ENCODE results near the gene CDYL2. TPM values are rescaled to one million over a fixed set of nuclear protein-coding genes. Genes with fewer than 3 reads are reported as not detected.

CDYL2 gene
- total RNA-seq, 1 donor from 2014 or later: 26.5 TPM

- no peak for FAIRE-seq
- Mint-ChIP-seq H3K36me3 (ENCODE audit: low read depth, unreplicated experiment) (peaks cover 7% of the 10 kb centered on the region), H3K4me1 (ENCODE audit: low read depth, unreplicated experiment) (peaks cover 7% of the 10 kb centered on the region), H3K27ac (ENCODE audit: unreplicated experiment) (no peak overlapping the region), H3K27me3 (ENCODE audit: low read depth, unreplicated experiment) (no peaks in the 10 kb centered on the region), H3K4me3 (ENCODE audit: unreplicated experiment) (no peak overlapping the region), H3K9me3 (ENCODE audit: unreplicated experiment) (peaks cover 9% of the 10 kb centered on the region)
- Histone ChIP-seq H3K4me2 (ENCODE audit: low read length) (no peak overlapping the region), H3K27me3 (ENCODE audit: insufficient read depth, low read length) (no peaks in the 10 kb centered on the region), H3K9ac (ENCODE audit: low read length) (no peak overlapping the region), H4K20me1 (ENCODE audit: insufficient read depth, low read length) (no peaks in the 10 kb centered on the region), H3K27ac (ENCODE audit: low read depth, low read length) (no peak overlapping the region), H3K9me3 (ENCODE audit: insufficient read depth, low read depth, low read length) (no peaks in the 10 kb centered on the region), H3K4me3 (ENCODE audit: insufficient read depth, low read depth, low read length) (no peak overlapping the region), H3K79me2 (ENCODE audit: insufficient read depth, low read length) (no peaks in the 10 kb centered on the region), H3K4me1 (ENCODE audit: insufficient read depth, low read length) (peaks cover 3% of the 10 kb centered on the region), H2AFZ (ENCODE audit: low read depth, low read length) (no peak overlapping the region), H3K36me3 (ENCODE audit: insufficient read depth, low read length) (no peaks in the 10 kb centered on the region)
- TF ChIP-seq, protein P1, sequence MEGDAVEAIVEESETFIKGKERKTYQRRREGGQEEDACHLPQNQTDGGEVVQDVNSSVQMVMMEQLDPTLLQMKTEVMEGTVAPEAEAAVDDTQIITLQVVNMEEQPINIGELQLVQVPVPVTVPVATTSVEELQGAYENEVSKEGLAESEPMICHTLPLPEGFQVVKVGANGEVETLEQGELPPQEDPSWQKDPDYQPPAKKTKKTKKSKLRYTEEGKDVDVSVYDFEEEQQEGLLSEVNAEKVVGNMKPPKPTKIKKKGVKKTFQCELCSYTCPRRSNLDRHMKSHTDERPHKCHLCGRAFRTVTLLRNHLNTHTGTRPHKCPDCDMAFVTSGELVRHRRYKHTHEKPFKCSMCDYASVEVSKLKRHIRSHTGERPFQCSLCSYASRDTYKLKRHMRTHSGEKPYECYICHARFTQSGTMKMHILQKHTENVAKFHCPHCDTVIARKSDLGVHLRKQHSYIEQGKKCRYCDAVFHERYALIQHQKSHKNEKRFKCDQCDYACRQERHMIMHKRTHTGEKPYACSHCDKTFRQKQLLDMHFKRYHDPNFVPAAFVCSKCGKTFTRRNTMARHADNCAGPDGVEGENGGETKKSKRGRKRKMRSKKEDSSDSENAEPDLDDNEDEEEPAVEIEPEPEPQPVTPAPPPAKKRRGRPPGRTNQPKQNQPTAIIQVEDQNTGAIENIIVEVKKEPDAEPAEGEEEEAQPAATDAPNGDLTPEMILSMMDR (IDR thresholded peaks at IDR 0.05; ENCODE audit: insufficient read depth, low read depth, low read length): no peak
- no peak for TF ChIP-seq EZH2 (IDR thresholded peaks at IDR 0.05; ENCODE audit: insufficient read depth, low read length)
- DNase-seq (ENCODE audit: low read depth): no peak
Observed at GRCh38 chr16:80591071-80591915, 213.1 kb downstream of the CDYL2 start.

DNA sequence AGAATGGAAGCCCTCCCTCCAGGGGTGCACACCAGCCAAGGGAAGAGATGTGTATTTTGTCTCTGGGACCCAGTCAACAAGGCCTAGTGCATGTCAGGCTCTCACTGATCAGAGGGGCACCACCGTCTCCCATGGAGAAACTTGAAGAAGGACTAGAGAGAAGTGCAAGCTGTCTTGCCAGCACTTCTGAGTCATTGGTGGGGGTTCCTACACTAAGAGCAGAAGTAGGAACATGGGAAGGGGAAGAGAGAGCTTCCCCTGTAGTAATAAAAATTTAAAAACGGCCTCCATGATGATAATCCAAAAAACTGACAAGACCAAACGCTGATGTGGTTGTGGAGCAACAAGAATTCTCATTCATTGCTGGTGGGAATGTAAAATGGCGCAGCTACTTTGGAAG lies 217.3 kb downstream of the CDYL2 start:
- TF ChIP-seq EZH2 (IDR thresholded peaks at IDR 0.05; ENCODE audit: insufficient read depth, low read length): no peak
- TF ChIP-seq, protein P1 (IDR thresholded peaks at IDR 0.05; ENCODE audit: insufficient read depth, low read depth, low read length): no peak

GRCh38 chr16:80586476-80586875 lies 217.9 kb downstream of the CDYL2 start:
- Histone ChIP-seq H3K9ac (ENCODE audit: low read length) (no peak overlapping the region), H3K27me3 (ENCODE audit: insufficient read depth, low read length) (no peaks in the 10 kb centered on the region), H2AFZ (ENCODE audit: low read depth, low read length) (no peak overlapping the region), H3K9me3 (ENCODE audit: insufficient read depth, low read depth, low read length) (no peaks in the 10 kb centered on the region), H3K4me3 (ENCODE audit: insufficient read depth, low read depth, low read length) (no peak overlapping the region), H3K36me3 (ENCODE audit: insufficient read depth, low read length) (no peaks in the 10 kb centered on the region), H3K4me1 (ENCODE audit: insufficient read depth, low read length) (peaks cover 9% of the 10 kb centered on the region), H3K27ac (ENCODE audit: low read depth, low read length) (no peak overlapping the region), H3K4me2 (ENCODE audit: low read length) (no peak overlapping the region), H4K20me1 (ENCODE audit: insufficient read depth, low read length) (no peaks in the 10 kb centered on the region), H3K79me2 (ENCODE audit: insufficient read depth, low read length) (no peaks in the 10 kb centered on the region)
- FAIRE-seq (no peak), DNase-seq (ENCODE audit: low read depth) (no peak)
- Mint-ChIP-seq H3K36me3 (ENCODE audit: low read depth, unreplicated experiment) (no peaks in the 10 kb centered on the region), H3K27ac (ENCODE audit: unreplicated experiment) (no peak overlapping the region), H3K9me3 (ENCODE audit: unreplicated experiment) (peaks cover 6% of the 10 kb centered on the region), H3K4me3 (ENCODE audit: unreplicated experiment) (no peak overlapping the region), H3K4me1 (ENCODE audit: low read depth, unreplicated experiment) (peaks cover 19% of the 10 kb centered on the region), H3K27me3 (ENCODE audit: low read depth, unreplicated experiment) (no peaks in the 10 kb centered on the region)
- TF ChIP-seq, protein P1 (IDR thresholded peaks at IDR 0.05; ENCODE audit: insufficient read depth, low read depth, low read length): no peak
- no peak for TF ChIP-seq EZH2 (IDR thresholded peaks at IDR 0.05; ENCODE audit: insufficient read depth, low read length)

More for the DNA sequence above, 217.3 kb downstream of the CDYL2 start:
- Histone ChIP-seq H2AFZ (ENCODE audit: low read depth, low read length) (no peak overlapping the region), H3K36me3 (ENCODE audit: insufficient read depth, low read length) (no peaks in the 10 kb centered on the region), H3K9me3 (ENCODE audit: insufficient read depth, low read depth, low read length) (no peaks in the 10 kb centered on the region), H3K79me2 (ENCODE audit: insufficient read depth, low read length) (no peaks in the 10 kb centered on the region), H3K27ac (ENCODE audit: low read depth, low read length) (no peak overlapping the region), H3K9ac (ENCODE audit: low read length) (no peak overlapping the region), H3K4me1 (ENCODE audit: insufficient read depth, low read length) (peaks cover 9% of the 10 kb centered on the region), H4K20me1 (ENCODE audit: insufficient read depth, low read length) (no peaks in the 10 kb centered on the region), H3K4me2 (ENCODE audit: low read length) (no peak overlapping the region), H3K27me3 (ENCODE audit: insufficient read depth, low read length) (no peaks in the 10 kb centered on the region), H3K4me3 (ENCODE audit: insufficient read depth, low read depth, low read length) (no peak overlapping the region)
- Mint-ChIP-seq H3K4me3 (ENCODE audit: unreplicated experiment) (no peak overlapping the region), H3K27ac (ENCODE audit: unreplicated experiment) (no peak overlapping the region), H3K36me3 (ENCODE audit: low read depth, unreplicated experiment) (peaks cover 2% of the 10 kb centered on the region), H3K27me3 (ENCODE audit: low read depth, unreplicated experiment) (no peaks in the 10 kb centered on the region), H3K4me1 (ENCODE audit: low read depth, unreplicated experiment) (peaks cover 19% of the 10 kb centered on the region), H3K9me3 (ENCODE audit: unreplicated experiment) (peaks cover 6% of the 10 kb centered on the region)
- no peak for FAIRE-seq
- DNase-seq (ENCODE audit: low read depth): no peak
